Endometrial microvascular endothelial cells (primary cell): ENCODE data around the gene SPTAN1. TPM values are rescaled to one million over a fixed set of nuclear protein-coding genes. Genes with fewer than 3 reads are reported as not detected.
"Not testable (repeated sequence)": the region's sequence is repeated elsewhere in the genome, so short reads cannot be mapped to it uniquely, and the experiment has no call there.

ENCODE experiments used
- in situ Hi-C: cut with HindIII; loops from 2 replicates; pipeline ENCODE4 v1.10.0; 2017; ENCODE audit warnings: low sequenced_read_pairs, low pct_unique_long_range_greater_than_20kb; ENCODE audit errors: inconsistent ontology term
- total RNA-seq: library from RNA; depleted of rRNA; stranded (reverse); fragments of >200 nt; gene quantifications from one replicate; pipeline ENCODE4 v1.2.3, GENCODE V29; 2015; ENCODE audit errors: inconsistent ontology term

The SPTAN1 gene
- total RNA-seq = 221 TPM

- in situ Hi-C loops = no loop called here
These were observed at the start of gene SPTAN1 for GRCh38 chr9:128552153-128552743. Gene SPTAN1 (plus strand): TSS chr9:128552587. CDS start chr9:128566741, 14,154 bp downstream.

GRCh38 chr9:128503415-128503825, 49.0 kb upstream of the SPTAN1 start:
- in situ Hi-C loops = not testable (repeated sequence)

- in situ Hi-C loops = no loop called here
These were observed 48.5 kb upstream of the SPTAN1 start for GRCh38 chr9:128503870-128504269.

GRCh38 chr9:128504485-128505413, 47.6 kb upstream of the SPTAN1 start, which contains the start of gene GLE1:
Gene GLE1 (plus strand): TSS chr9:128504719. CDS start chr9:128504806, 87 bp downstream.
- in situ Hi-C loops = no loop called here

- in situ Hi-C loops = no loop called here
These were observed 47.0 kb upstream of the SPTAN1 start for GRCh38 chr9:128505414-128505765.

- in situ Hi-C loops = not testable (repeated sequence)
These were observed 46.5 kb upstream of the SPTAN1 start for GRCh38 chr9:128505906-128506305.

- in situ Hi-C loops = no loop called here
These were observed 39.6 kb upstream of the SPTAN1 start for GRCh38 chr9:128512820-128513219.

- in situ Hi-C loops = no loop called here
These were observed 30.4 kb upstream of the SPTAN1 start for GRCh38 chr9:128521956-128522355.

GRCh38 chr9:128523199-128523925, 29.0 kb upstream of the SPTAN1 start:
- in situ Hi-C loops = no loop called here

- in situ Hi-C loops = no loop called here
These were observed 25.7 kb upstream of the SPTAN1 start for GRCh38 chr9:128526720-128527119.

- in situ Hi-C loops = no loop called here
These were observed 23.8 kb upstream of the SPTAN1 start for GRCh38 chr9:128528445-128529160.

GRCh38 chr9:128529191-128529590, 23.2 kb upstream of the SPTAN1 start:
- in situ Hi-C loops = no loop called here

- in situ Hi-C loops = no loop called here
These were observed 19.8 kb upstream of the SPTAN1 start for GRCh38 chr9:128532581-128532980.

GRCh38 chr9:128540634-128541360, 11.6 kb upstream of the SPTAN1 start:
- in situ Hi-C loops = no loop called here

- in situ Hi-C loops = no loop called here
These were observed 5.9 kb upstream of the SPTAN1 start for GRCh38 chr9:128546504-128546903.

GRCh38 chr9:128548876-128549275, 3.5 kb upstream of the SPTAN1 start:
- in situ Hi-C loops = no loop called here

GRCh38 chr9:128550226-128550625, 2.2 kb upstream of the SPTAN1 start:
- in situ Hi-C loops = no loop called here
